NT2/D1 (cell line): ENCODE data around the gene ACLY.
"Not testable (repeated sequence)": the region's sequence is repeated elsewhere in the genome, so short reads cannot be mapped to it uniquely, and the experiment has no call there.

Source experiments
- SUZ12 ChIP-seq: IDR thresholded peaks from 2 replicates; pipeline ENCODE4 v1.6.1; 2011; ENCODE audit not compliant: insufficient read length, insufficient read depth; ENCODE audit errors: extremely low read depth
- YY1 ChIP-seq: IDR thresholded peaks from 2 replicates; pipeline ENCODE4 v1.6.1; 2011; ENCODE audit not compliant: insufficient read length, insufficient read depth
- ZNF274 ChIP-seq: IDR thresholded peaks from 2 replicates; pipeline ENCODE4 v1.6.1; 2011; ENCODE audit warnings: mild to moderate bottlenecking, low read depth, low read length

- TF ChIP-seq ZNF274, SUZ12, YY1: not testable (repeated sequence)
These were observed 78.0 kb downstream of the ACLY start for GRCh38 chr17:41840781-41841180.
